ENCODE measurements around the gene RAP2B.
"Not testable (repeated sequence)": the region's sequence is repeated elsewhere in the genome, so short reads cannot be mapped to it uniquely, and the experiment has no call there.

Gene RAP2B

DNA sequence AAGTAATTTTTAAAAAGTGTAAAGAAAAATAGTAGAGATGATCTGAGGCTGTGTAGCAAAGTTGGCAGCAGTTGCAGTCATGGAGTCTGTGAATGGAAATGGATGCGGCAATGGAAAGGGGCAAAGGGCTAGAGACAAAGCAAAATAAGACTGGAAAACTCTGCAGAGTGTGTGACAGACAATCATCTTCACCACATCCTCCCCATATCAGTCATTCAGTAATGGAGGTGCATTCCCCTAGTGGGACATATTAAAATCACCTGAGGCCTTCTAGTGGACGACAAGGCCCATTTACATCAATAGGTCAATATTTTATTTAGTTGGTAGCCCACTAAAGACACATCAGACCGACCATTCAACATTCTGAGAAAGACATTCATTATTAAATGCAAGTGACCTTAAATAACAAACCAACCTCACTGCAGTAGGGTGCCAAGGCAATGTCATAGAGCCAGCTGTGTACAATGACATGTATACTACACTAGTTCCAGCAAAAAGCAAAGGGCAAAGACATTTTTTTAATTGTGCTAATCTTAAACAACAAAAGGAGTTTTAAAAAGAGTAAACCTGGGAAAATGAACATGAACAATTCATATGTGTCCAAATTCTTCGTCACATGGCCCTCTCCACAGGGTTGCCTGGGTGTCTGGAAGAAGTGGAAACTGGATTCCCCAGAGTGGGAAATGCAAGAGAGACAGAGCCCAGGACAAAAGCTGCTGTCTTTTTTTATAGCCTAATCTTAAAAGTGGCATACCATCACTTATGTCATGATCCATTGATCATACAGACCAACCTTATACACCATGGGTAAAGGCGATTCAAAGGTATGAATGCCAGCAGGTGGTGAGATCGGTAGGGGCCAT, 15.6 kb upstream of the RAP2B start:
- no peak overlapping the region for H3K4me3 Mint-ChIP-seq
- peaks cover 3% of the 10 kb centered on the region for H3K9me3 Mint-ChIP-seq
- no peak for DNase-seq (ENCODE audit: low spot score in 2 of 2)
- no peaks in the 10 kb centered on the region for H3K36me3 Mint-ChIP-seq
- no peak overlapping the region for H3K27ac Mint-ChIP-seq
- peaks cover 20% of the 10 kb centered on the region for H3K4me1 Mint-ChIP-seq
- ATAC-seq: peak; percentile 77

DNA sequence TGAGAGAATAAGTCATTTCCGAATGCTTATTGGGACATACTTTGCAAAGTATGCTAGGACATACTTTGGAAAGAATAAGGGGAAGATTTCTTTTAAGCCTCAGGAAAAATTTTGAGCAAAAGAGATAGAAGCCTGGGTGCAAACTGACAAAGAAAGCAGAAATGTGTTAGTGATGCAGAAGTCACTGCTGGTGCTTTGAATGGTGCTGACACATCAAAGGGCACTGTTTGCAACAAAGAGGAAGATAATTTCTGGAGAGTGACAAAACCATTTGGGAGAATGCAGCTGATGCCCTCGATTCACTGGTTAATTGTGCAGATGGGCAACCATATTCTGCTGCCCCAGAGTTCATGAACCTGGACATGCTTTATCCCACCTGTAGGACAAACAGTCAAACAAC, 11.0 kb upstream of the RAP2B start:
- H3K4me1 Mint-ChIP-seq: peaks cover 8% of the 10 kb centered on the region
- H3K9me3 Mint-ChIP-seq: peaks cover 3% of the 10 kb centered on the region
- no peaks in the 10 kb centered on the region for H3K36me3 Mint-ChIP-seq
- H3K4me3 Mint-ChIP-seq: no peak overlapping the region
- no peak for ATAC-seq
- DNase-seq (ENCODE audit: low spot score in 2 of 2): no peak
- no peak overlapping the region for H3K27ac Mint-ChIP-seq

DNA sequence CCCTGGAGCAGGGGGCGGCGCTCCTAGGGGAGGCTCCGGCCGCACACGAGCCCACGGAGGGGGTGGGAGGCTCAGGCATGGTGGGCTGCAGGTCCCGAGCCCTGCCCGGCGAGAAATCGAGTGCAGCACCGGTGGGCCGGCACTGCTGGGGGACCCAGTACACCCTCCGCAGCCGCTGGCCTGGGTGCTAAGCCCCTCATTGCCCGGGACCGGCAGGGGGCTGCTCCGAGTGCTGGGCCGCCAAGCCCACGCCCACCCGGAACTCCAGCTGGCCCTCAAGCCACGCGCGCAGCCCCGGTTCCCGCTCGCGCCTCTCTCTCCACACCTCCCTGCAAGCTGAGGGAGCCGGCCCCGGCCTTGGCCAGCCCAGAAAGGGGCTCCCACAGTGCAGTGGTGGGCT, 6.2 kb upstream of the RAP2B start:
- H3K9me3 Mint-ChIP-seq: not testable (repeated sequence)
- H3K4me1 Mint-ChIP-seq: peaks cover 15% of the 10 kb centered on the region

DNA sequence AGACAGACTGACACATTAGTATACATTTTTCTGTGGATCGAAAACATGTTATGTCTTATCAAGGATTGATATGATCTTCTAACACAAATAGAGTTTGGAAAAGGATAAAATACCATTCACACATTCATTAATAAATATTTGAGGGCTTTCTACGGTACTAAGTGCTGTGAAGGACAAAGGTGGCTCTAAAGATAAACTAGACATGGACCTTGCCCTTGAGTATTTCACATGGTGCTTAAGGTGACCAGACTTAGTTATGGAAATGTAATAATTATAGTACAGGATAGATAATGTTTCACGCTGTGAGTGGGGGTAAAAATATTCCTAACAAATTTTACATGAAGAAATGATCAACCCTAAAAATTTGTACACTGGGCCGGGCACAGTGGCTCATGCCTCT, 3.8 kb upstream of the RAP2B start:
- DNase-seq (ENCODE audit: low spot score in 2 of 2) (no peak), ATAC-seq (no peak)
- peaks cover 25% of the 10 kb centered on the region for H3K36me3 Mint-ChIP-seq
- H3K27ac Mint-ChIP-seq: no peak overlapping the region
- H3K4me1 Mint-ChIP-seq: peaks cover 15% of the 10 kb centered on the region
- H3K4me3 Mint-ChIP-seq: no peak overlapping the region
- H3K9me3 Mint-ChIP-seq: no peaks in the 10 kb centered on the region

More for the DNA sequence above, 6.2 kb upstream of the RAP2B start:
- H3K27ac Mint-ChIP-seq; H3K4me3 Mint-ChIP-seq; DNase-seq (ENCODE audit: low spot score in 2 of 2); H3K36me3 Mint-ChIP-seq; ATAC-seq: not testable (repeated sequence)

DNA sequence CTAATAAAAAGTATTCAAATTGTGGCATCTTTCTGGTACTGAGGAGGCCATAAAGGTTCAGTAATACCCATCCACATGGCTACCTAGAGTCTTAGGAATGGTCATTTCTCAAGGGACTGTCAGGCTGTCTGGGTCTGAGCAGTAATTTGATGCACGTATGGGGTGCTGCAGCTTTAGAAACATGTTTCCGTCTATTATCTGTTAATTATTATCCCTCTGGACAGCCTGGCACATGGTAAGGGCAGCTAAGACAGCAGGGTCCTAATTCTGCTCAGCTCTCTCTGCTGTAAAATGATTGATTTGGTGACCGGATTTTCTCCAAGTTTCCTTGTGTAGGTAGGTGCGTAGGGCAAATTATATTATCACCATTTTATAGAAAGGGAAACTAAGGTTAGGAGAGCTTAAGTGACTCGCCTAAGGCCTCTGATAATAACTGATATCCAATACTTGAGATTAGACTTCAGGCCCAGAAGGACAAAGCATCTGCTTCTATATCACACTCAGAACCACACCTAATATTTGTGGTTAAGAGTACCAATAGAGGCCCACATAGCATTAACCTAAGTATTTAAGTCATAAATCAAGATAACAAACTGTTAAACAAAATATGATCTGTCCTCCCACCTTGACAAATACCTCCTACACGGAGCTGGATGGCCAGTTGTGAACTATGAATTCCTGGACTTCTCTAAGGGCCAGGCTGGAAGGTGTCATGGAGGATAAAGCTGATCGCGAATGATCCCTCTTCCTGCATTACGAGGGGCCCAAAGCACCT, 2.9 kb upstream of the RAP2B start:
- DNase-seq (ENCODE audit: low spot score in 2 of 2): no peak
- H3K4me1 Mint-ChIP-seq: peaks cover 15% of the 10 kb centered on the region
- peaks cover 35% of the 10 kb centered on the region for H3K36me3 Mint-ChIP-seq
- ATAC-seq: no peak
- H3K4me3 Mint-ChIP-seq: peak overlapping the region; percentile 92
- H3K9me3 Mint-ChIP-seq: no peaks in the 10 kb centered on the region
- H3K27ac Mint-ChIP-seq: peak overlapping the region; percentile 92

DNA sequence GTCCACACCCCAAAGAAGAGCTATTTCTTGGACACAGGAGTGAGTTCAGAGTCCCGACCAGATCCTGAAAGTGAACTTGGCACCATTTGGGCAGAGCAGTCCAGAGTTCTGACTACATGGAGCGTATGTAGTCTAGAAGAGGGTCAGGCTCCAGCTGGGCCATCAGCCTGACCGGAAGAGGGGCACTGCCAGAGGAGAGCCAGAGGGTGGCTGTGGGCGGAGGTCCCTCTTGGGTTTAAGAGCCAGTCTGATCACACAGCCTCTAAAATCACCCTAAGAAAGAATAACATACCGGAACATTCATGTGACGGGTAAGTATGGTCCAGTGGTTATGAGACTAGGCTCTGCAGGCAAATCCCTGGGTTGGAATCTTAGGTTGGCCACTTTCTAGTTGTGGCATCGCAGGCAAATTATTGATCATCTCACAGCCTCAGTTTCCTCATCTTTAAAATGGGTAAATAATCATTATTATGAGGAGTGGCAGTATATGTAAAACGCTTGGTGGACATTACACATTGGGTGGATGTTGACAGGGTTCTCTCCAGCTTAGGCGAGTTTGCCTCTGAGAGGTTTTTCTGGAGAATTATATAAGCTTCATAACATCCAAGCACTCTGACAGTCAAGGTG, 2.1 kb upstream of the RAP2B start:
- peak overlapping the region; percentile 92 for H3K27ac Mint-ChIP-seq
- peak overlapping the region; percentile 92 for H3K4me3 Mint-ChIP-seq
- no peak for DNase-seq (ENCODE audit: low spot score in 2 of 2)
- H3K9me3 Mint-ChIP-seq: no peaks in the 10 kb centered on the region
- no peak for ATAC-seq
- peaks cover 42% of the 10 kb centered on the region for H3K36me3 Mint-ChIP-seq
- peaks cover 17% of the 10 kb centered on the region for H3K4me1 Mint-ChIP-seq

DNA sequence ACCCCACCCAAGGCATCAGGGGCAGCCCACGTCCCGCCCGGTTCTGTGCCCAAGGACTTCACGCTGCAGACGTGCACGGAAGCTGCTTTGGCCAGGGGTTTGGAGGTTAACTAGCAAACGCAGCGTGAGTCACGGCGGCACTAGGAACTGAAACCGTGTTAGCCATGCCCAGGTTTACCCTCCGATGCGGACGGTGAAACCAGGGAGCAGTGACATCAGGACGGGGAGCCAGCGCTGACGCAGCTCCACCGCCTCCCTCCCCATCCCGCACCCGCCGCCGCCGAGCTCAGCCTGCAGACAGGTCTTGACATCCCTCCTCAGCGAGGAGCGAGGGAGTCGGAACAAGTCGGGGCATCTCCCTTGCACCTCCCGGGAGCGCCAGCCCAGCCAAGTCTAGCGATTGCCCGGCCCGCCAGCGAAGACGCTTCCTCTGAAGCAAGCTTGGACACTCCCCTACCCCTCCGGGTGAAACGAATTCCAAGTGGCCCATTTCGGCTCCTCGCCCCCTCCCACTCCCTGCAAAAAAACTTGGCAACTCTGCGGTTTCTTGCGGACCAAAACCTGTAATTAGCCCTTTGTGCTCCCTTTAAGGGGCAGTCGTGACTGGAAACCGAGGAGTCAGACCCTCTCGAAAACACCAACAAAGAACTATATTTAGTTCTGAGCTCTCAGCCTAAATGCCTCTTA, 1.4 kb upstream of the RAP2B start:
- ATAC-seq (peak; percentile 66), DNase-seq (ENCODE audit: low spot score in 2 of 2) (peak; percentile 66 to 90)
- H3K9me3 Mint-ChIP-seq: no peaks in the 10 kb centered on the region
- peaks cover 24% of the 10 kb centered on the region for H3K4me1 Mint-ChIP-seq
- peak overlapping the region; percentile 92 for H3K4me3 Mint-ChIP-seq
- H3K36me3 Mint-ChIP-seq: peaks cover 49% of the 10 kb centered on the region
- peak overlapping the region; percentile 92 for H3K27ac Mint-ChIP-seq

DNA sequence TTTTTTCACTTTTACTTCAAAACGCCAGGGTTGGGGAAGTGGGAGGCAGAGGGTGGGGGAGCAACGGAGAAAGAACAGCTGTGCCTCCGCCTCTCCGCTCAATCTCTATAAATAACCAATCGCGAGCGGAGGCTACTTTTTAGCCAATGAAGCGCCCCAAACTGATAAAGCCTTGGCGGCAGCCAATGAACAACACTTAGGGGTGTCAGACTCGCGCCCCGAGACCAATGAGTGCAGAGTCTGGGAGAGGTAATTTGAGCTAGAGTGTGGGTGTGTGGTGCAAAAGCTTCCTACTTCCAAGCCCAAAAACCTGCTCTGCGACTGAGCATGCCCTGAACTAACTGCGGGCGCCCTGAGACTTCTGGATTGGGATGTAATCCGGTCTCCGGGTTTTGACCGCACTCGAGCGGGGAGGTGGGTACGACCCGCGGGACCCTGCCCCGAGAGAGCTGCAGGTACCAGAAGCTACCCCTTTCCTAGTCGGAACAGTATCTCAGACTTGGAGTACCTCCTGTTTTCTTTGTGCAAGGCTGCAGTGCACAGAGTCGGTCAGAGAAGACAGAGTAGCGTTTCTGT, 800 bp upstream of the RAP2B start:
- peaks cover 31% of the 10 kb centered on the region for H3K4me1 Mint-ChIP-seq
- H3K9me3 Mint-ChIP-seq: no peaks in the 10 kb centered on the region
- DNase-seq (ENCODE audit: low spot score in 2 of 2) (peak; percentile 68 to 92), ATAC-seq (peak; percentile 87)
- H3K4me3 Mint-ChIP-seq: peak overlapping the region; percentile 92
- peak overlapping the region; percentile 92 for H3K27ac Mint-ChIP-seq
- H3K36me3 Mint-ChIP-seq: peaks cover 55% of the 10 kb centered on the region

DNA sequence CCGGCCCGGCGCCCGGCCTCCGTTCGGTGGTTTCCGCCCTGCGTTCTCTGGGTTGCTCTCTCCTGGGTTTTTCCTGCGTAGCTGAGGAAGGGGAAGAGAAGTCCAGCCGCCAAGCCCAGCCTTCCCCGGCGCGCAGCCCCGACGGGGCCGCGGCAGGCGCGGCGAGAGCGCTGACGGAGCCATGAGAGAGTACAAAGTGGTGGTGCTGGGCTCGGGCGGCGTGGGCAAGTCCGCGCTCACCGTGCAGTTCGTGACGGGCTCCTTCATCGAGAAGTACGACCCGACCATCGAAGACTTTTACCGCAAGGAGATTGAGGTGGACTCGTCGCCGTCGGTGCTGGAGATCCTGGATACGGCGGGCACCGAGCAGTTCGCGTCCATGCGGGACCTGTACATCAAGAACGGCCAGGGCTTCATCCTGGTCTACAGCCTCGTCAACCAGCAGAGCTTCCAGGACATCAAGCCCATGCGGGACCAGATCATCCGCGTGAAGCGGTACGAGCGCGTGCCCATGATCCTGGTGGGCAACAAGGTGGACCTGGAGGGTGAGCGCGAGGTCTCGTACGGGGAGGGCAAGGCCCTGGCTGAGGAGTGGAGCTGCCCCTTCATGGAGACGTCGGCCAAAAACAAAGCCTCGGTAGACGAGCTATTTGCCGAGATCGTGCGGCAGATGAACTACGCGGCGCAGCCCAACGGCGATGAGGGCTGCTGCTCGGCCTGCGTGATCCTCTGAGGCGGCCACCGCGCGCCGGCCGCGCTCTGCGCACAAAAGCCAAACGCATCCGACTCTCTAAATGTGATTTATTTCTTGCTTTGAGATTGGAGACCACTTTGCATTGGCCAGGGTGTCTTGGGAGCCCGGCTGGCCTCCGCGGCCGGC, 727 bp downstream of the RAP2B start:
- H3K4me1 Mint-ChIP-seq: peaks cover 43% of the 10 kb centered on the region
- H3K4me3 Mint-ChIP-seq: peak overlapping the region; percentile 92
- H3K36me3 Mint-ChIP-seq: peaks cover 70% of the 10 kb centered on the region
- peak; percentile 8 for ATAC-seq
- DNase-seq (ENCODE audit: low spot score in 2 of 2): peak in 1 of 2 donors; percentile 78
- H3K27ac Mint-ChIP-seq: peak overlapping the region; percentile 87
- no peaks in the 10 kb centered on the region for H3K9me3 Mint-ChIP-seq

DNA sequence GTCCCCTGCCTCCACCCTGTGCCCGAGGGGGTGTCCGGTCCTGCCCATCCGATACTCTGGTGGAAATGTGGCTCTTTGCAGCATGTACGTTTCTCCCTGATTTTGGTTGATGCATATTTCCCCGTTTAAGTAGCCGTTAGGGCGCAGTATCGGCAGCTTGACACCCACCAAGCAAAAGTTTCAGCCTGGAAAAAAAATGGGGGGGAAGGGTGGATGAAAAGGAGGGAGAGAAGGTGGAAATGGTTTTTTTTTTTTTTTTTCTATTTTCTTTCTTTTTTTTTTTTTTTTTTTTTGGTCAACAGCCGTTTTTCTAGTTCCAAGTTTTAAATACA, 1.3 kb downstream of the RAP2B start:
- Mint-ChIP-seq H3K4me1 (peaks cover 43% of the 10 kb centered on the region), H3K36me3 (peaks cover 76% of the 10 kb centered on the region)
- no peak for DNase-seq (ENCODE audit: low spot score in 2 of 2)

DNA sequence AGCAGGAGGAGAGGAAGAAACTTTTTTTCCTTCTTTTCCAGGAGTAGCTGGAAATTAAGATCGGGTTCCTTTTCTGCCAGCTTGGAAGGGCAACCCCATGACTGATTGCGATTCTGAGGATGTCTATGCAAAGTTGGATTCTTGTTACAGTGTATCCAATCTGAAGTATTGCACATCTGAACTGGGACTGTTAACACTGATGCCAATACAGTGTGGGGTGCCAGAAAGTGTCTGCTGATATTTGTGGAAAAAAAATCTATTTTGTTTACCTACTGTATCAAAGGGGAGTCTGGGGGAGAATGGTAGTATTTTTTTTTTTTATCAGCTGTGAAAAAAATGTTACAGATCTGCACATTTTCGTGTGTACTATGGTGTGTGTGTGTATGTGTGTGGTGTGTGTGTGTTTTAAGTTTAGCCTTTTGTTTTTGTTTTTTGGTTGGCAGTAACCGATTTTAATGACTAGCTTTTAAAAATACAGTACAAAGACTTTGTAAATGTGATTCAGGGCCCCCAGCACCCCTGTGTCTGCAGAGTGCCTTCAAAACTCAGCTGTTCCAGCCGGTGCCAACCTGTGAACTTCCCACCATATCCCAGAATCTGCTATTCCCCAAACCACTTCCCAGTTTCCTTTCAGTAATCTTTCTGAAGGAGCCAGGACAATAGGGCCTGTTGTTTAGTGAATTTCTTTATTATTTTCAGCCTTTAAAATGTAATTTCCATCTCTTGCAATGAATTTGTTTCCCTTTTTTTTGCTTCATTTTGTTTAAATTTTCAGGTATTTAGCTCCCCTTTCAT, 1.9 kb downstream of the RAP2B start:
- no peak for ATAC-seq
- no peak for DNase-seq (ENCODE audit: low spot score in 2 of 2)
- Mint-ChIP-seq H3K36me3 (peaks cover 76% of the 10 kb centered on the region), H3K4me3 (peak overlapping the region; percentile 92), H3K9me3 (no peaks in the 10 kb centered on the region), H3K4me1 (peaks cover 43% of the 10 kb centered on the region), H3K27ac (peak overlapping the region; percentile 87)

More for the DNA sequence above, 1.3 kb downstream of the RAP2B start:
- Mint-ChIP-seq H3K27ac (peak overlapping the region; percentile 87), H3K9me3 (no peaks in the 10 kb centered on the region), H3K4me3 (peak overlapping the region; percentile 92)
- ATAC-seq: no peak

DNA sequence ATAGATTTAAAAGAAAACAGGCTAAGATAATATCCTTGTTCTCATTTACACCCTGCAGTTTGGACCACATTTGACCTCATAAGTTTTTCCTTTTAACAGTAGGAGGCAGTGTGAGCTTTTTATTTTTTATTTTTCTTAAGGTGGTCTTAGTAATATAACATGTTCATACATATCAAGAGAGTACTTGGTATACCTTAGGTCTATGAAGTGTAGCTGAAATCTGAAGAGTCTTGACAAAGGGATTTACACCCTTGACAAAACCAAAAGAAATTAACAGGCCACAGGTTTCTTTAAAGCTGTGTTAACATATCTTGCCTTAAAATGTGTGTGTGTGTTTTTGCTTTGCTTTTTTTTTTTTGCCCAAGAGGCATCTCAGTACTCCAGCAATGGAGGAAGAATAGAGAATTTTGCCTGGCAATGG, 3.2 kb downstream of the RAP2B start:
- ATAC-seq (no peak), DNase-seq (ENCODE audit: low spot score in 2 of 2) (no peak)
- peaks cover 40% of the 10 kb centered on the region for H3K4me1 Mint-ChIP-seq
- H3K27ac Mint-ChIP-seq: peak overlapping the region; percentile 87
- H3K4me3 Mint-ChIP-seq: peak overlapping the region; percentile 92
- peaks cover 79% of the 10 kb centered on the region for H3K36me3 Mint-ChIP-seq
- no peaks in the 10 kb centered on the region for H3K9me3 Mint-ChIP-seq

DNA sequence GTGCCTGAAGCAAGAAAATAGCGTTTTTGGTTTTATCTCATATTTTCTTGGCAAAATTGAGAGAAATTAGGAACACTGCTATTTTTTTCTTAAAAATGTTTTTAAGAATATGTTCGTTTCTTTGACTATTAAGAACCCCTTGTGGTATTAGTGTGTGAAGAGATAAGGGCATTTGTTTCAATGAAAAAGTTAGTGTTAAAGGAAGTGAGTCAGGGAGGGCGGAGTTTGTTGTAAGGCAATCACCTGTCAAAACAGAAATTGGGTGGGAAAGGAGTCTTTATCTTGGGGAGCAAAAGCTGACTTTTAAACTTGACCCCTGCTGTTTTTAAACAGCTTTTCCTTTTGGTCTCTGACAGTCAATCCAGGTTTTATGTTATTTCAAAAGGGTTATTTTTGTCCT, 4.2 kb downstream of the RAP2B start:
- no peak for DNase-seq (ENCODE audit: low spot score in 2 of 2)
- Mint-ChIP-seq H3K4me3 (peak overlapping the region; percentile 92), H3K4me1 (peaks cover 35% of the 10 kb centered on the region), H3K9me3 (no peaks in the 10 kb centered on the region), H3K36me3 (peaks cover 75% of the 10 kb centered on the region), H3K27ac (peak overlapping the region; percentile 87)
- ATAC-seq: no peak

All from stimulated activated effector memory CD8-positive, alpha-beta T cell treated with anti-CD3 and anti-CD28 coated beads, Interleukin-12 subunit alpha, Interleukin-12 subunit beta, amount 100 ng/mL, for 72 hours (primary cell).